Neural progenitor cell (in vitro differentiated cells): ENCODE data around the gene CSRP2. TPM values are rescaled to one million over a fixed set of nuclear protein-coding genes. Genes with fewer than 3 reads are reported as not detected.
A peak's percentile ranks its signal among the peaks of the same experiment; 100 is the strongest.

Experiments used
- DNase-seq: peaks from one replicate; pipeline ENCODE4 v3.0.0-alpha.2; 2016; ENCODE audit warnings: low spot score
- H2AFZ ChIP-seq: fragments of 200-600 bp; sonication (generic); replicated peaks from 2 replicates; pipeline ENCODE4 v1.6.1; 2016; ENCODE audit warnings: antibody characterized with exemption
- H3F3A ChIP-seq: fragments of 200-600 bp; sonication (generic); 2 replicates; pipeline ENCODE4 v1.6.1; 2016; ENCODE audit warnings: antibody characterized with exemption, low read depth
- H3K27ac ChIP-seq: fragments of 200-600 bp; sonication (generic); 2 replicates; pipeline ENCODE4 v1.5.1; 2016; ENCODE audit warnings: mild to moderate bottlenecking
- H3K27me3 ChIP-seq: fragments of 200-600 bp; sonication (generic); 2 replicates; pipeline ENCODE4 v1.6.1; 2016; ENCODE audit warnings: mild to moderate bottlenecking, moderate library complexity
- H3K36me3 ChIP-seq: fragments of 200-600 bp; sonication (generic); 2 replicates; pipeline ENCODE4 v1.5.1; 2016
- H3K4me1 ChIP-seq: fragments of 200-600 bp; sonication (generic); 2 replicates; pipeline ENCODE4 v1.6.1; 2016; ENCODE audit warnings: mixed run types
- H3K4me2 ChIP-seq: fragments of 200-600 bp; sonication (generic); 2 replicates; pipeline ENCODE4 v1.6.1; 2016
- H3K4me3 ChIP-seq: fragments of 200-600 bp; sonication (generic); 2 replicates; pipeline ENCODE4 v1.5.1; 2016
- H3K79me2 ChIP-seq: fragments of 200-600 bp; sonication (generic); 2 replicates; pipeline ENCODE4 v1.6.1; 2016; ENCODE audit warnings: low read depth
- H3K9ac ChIP-seq: fragments of 200-600 bp; sonication (generic); 2 replicates; pipeline ENCODE4 v1.6.1; 2016
- H3K9me3 ChIP-seq: fragments of 200-600 bp; sonication (generic); 2 replicates; pipeline ENCODE4 v1.5.1; 2016; ENCODE audit warnings: low read depth
- H4K20me1 ChIP-seq: fragments of 200-600 bp; sonication (generic); 2 replicates; pipeline ENCODE4 v1.6.1; 2016; ENCODE audit warnings: low read depth
- H3K27ac Mint-ChIP-seq: 3 replicates; pipeline ENCODE4 v1.8.0; 2021; ENCODE audit warnings: mixed read lengths
- H3K27me3 Mint-ChIP-seq: 2 replicates; pipeline ENCODE4 v1.8.0; 2022; ENCODE audit warnings: low read depth, mild to moderate bottlenecking, inconsistent platforms, moderate library complexity, mixed read lengths; ENCODE audit not compliant: insufficient read depth
- H3K36me3 Mint-ChIP-seq: 3 replicates; pipeline ENCODE4 v1.8.0; 2021; ENCODE audit warnings: mixed read lengths
- H3K4me1 Mint-ChIP-seq: 3 replicates; pipeline ENCODE4 v1.8.0; 2021; ENCODE audit warnings: mixed read lengths
- H3K4me3 Mint-ChIP-seq: 3 replicates; pipeline ENCODE4 v1.8.0; 2021; ENCODE audit warnings: mild to moderate bottlenecking, moderate library complexity, mixed read lengths
- H3K9me3 Mint-ChIP-seq: 3 replicates; pipeline ENCODE4 v1.8.0; 2020; ENCODE audit warnings: mixed read lengths
- CTCF ChIP-seq: fragments of 200-600 bp; sonication (generic); IDR thresholded peaks from 2 replicates; pipeline ENCODE4 v1.5.1; 2017; ENCODE audit warnings: antibody characterized with exemption, mild to moderate bottlenecking
- EZH2 ChIP-seq: fragments of 200-600 bp; sonication (generic); IDR thresholded peaks from 2 replicates; pipeline ENCODE4 v1.6.1; 2017; ENCODE audit warnings: antibody characterized with exemption, mild to moderate bottlenecking, moderate library complexity
- EZH2phosphoT487 ChIP-seq: fragments of 200-600 bp; sonication (generic); IDR thresholded peaks from 2 replicates; pipeline ENCODE4 v1.6.1; 2017; ENCODE audit warnings: antibody characterized with exemption
- total RNA-seq: library from RNA; depleted of rRNA; stranded (reverse); fragments of >200 nt; gene quantifications from 2 replicates; pipeline ENCODE4 v1.2.3, GENCODE V29; 2015; ENCODE audit warnings: low replicate concordance

Gene CSRP2
- total RNA-seq, 1 donor from 2014 or later, result 405 TPM

GRCh38 chr12:76920172-76921099 is 41.6 kb upstream of the CSRP2 start:
- TF ChIP-seq EZH2phosphoT487 (no peak), CTCF (no peak), EZH2 (no peak)
- Histone ChIP-seq H3K27me3 (no peaks in the 10 kb centered on the region), H4K20me1 (no peaks in the 10 kb centered on the region), H3K4me3 (no peak overlapping the region), H2AFZ (peak overlapping the region; percentile 47), H3K4me1 (no peaks in the 10 kb centered on the region), H3K4me2 (no peak overlapping the region), H3K9ac (no peak overlapping the region), H3K79me2 (no peaks in the 10 kb centered on the region), H3F3A (no peaks in the 10 kb centered on the region), H3K36me3 (no peaks in the 10 kb centered on the region), H3K27ac (no peak overlapping the region), H3K9me3 (no peaks in the 10 kb centered on the region)
- no peaks in the 10 kb centered on the region for H3K4me1 Mint-ChIP-seq
- no peak overlapping the region for H3K4me3 Mint-ChIP-seq
- DNase-seq, result no peak
- no peaks in the 10 kb centered on the region for H3K9me3 Mint-ChIP-seq
- H3K27me3 Mint-ChIP-seq, result no peaks in the 10 kb centered on the region
- no peak overlapping the region for H3K27ac Mint-ChIP-seq
- H3K36me3 Mint-ChIP-seq, result no peaks in the 10 kb centered on the region

- Histone ChIP-seq H3K79me2 (no peaks in the 10 kb centered on the region), H2AFZ (peak overlapping the region; percentile 47), H3K36me3 (no peaks in the 10 kb centered on the region), H3K4me3 (no peak overlapping the region), H4K20me1 (no peaks in the 10 kb centered on the region), H3K9ac (no peak overlapping the region), H3K27ac (no peak overlapping the region), H3K9me3 (no peaks in the 10 kb centered on the region), H3K4me2 (no peak overlapping the region), H3F3A (no peaks in the 10 kb centered on the region), H3K4me1 (no peaks in the 10 kb centered on the region), H3K27me3 (no peaks in the 10 kb centered on the region)
- H3K9me3 Mint-ChIP-seq, result no peaks in the 10 kb centered on the region
- no peak overlapping the region for H3K4me3 Mint-ChIP-seq
- DNase-seq, result no peak
- no peaks in the 10 kb centered on the region for H3K36me3 Mint-ChIP-seq
- TF ChIP-seq CTCF (no peak), EZH2 (no peak), EZH2phosphoT487 (no peak)
- no peaks in the 10 kb centered on the region for H3K27me3 Mint-ChIP-seq
- no peaks in the 10 kb centered on the region for H3K4me1 Mint-ChIP-seq
- no peak overlapping the region for H3K27ac Mint-ChIP-seq
These were observed 40.8 kb upstream of the CSRP2 start for GRCh38 chr12:76919383-76920171.

GRCh38 chr12:76916170-76916540 is 37.3 kb upstream of the CSRP2 start:
- Histone ChIP-seq H3K9ac (no peak overlapping the region), H2AFZ (no peak overlapping the region), H3K36me3 (no peaks in the 10 kb centered on the region), H3K27ac (no peak overlapping the region), H3K9me3 (no peaks in the 10 kb centered on the region), H3K4me3 (no peak overlapping the region), H3K79me2 (no peaks in the 10 kb centered on the region), H3K27me3 (no peaks in the 10 kb centered on the region), H3K4me1 (no peaks in the 10 kb centered on the region), H3F3A (no peaks in the 10 kb centered on the region), H3K4me2 (no peak overlapping the region), H4K20me1 (no peaks in the 10 kb centered on the region)
- TF ChIP-seq EZH2 (no peak), CTCF (no peak)
- no peak overlapping the region for H3K27ac Mint-ChIP-seq
- no peaks in the 10 kb centered on the region for H3K27me3 Mint-ChIP-seq
- no peaks in the 10 kb centered on the region for H3K9me3 Mint-ChIP-seq
- H3K36me3 Mint-ChIP-seq, result no peaks in the 10 kb centered on the region
- no peak for DNase-seq
- H3K4me3 Mint-ChIP-seq, result no peak overlapping the region
- H3K4me1 Mint-ChIP-seq, result no peaks in the 10 kb centered on the region
